Measurements from ENCODE around the gene ABTB2. TPM values are rescaled to one million over a fixed set of nuclear protein-coding genes. Genes with fewer than 3 reads are reported as not detected.

ABTB2 gene
- total RNA-seq, 1 donor from 2014 or later = 3.1 TPM

DNA sequence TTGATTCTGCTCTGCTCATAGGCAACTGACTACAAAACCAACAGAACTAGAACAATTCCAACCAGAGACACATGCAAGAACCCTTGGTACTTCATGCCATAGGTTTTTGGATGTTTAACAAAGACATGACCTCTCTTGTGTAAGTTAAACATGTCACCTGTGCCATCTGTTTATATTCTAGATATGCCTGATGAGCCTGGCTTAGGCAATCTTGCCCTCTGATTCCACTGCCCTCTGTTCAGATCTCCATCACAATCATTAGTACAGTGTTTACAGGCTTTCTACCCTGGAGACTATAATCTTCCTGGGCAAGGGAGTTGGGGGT, 40.8 kb downstream of the ABTB2 start:
- peaks cover 1% of the 10 kb centered on the region for H3K27me3 Mint-ChIP-seq (ENCODE audit: low read depth)
- no peak for DNase-seq (ENCODE audit: low spot score in 2 of 2, unreplicated experiment in 2 of 2)
- no peak overlapping the region for H3K4me3 Mint-ChIP-seq
- H3K36me3 Mint-ChIP-seq = no peaks in the 10 kb centered on the region
- TF ChIP-seq CTCF (IDR thresholded peaks at IDR 0.05; ENCODE audit: unreplicated experiment) = no peak
- no peak overlapping the region for H3K27ac Mint-ChIP-seq
- H3K4me1 Mint-ChIP-seq = no peaks in the 10 kb centered on the region
- H3K9me3 Mint-ChIP-seq = no peaks in the 10 kb centered on the region

DNA sequence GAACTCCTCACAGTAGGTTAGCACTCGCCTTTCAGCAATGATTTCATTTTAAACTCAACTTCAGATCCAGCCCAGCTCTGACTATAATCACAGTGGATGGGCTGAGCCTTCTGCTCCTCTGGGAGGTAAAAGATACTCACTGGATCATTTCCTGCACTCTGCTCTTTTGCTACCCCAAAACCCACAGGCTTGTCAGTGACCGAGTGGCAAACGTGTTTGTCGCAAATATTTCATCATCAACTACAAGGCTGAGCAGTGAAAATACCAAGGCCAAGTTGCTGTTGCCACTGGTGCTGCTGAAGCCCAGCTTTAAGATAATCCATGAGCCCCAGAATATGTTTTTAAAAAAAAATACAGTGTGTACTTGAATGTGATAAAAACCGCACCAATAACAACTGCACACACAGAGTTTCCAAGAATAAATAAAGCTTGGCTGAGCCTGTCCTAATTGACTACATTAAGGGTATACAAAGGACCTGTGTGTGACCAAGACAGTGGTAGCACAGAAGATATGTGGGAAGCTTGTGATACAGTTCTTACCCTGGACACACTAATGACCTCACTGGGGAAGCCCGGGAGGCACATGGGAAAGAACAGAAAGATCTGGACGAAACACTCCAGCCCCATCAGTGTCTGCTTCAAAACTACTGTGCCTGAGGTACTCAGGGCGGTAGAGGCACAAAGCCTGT, 41.3 kb downstream of the ABTB2 start:
- peaks cover 1% of the 10 kb centered on the region for H3K27me3 Mint-ChIP-seq (ENCODE audit: low read depth)
- no peaks in the 10 kb centered on the region for H3K9me3 Mint-ChIP-seq
- TF ChIP-seq CTCF (IDR thresholded peaks at IDR 0.05; ENCODE audit: unreplicated experiment) = no peak
- no peaks in the 10 kb centered on the region for H3K36me3 Mint-ChIP-seq
- no peak for DNase-seq (ENCODE audit: low spot score in 2 of 2, unreplicated experiment in 2 of 2)
- H3K27ac Mint-ChIP-seq = no peak overlapping the region
- no peaks in the 10 kb centered on the region for H3K4me1 Mint-ChIP-seq
- no peak overlapping the region for H3K4me3 Mint-ChIP-seq

DNA sequence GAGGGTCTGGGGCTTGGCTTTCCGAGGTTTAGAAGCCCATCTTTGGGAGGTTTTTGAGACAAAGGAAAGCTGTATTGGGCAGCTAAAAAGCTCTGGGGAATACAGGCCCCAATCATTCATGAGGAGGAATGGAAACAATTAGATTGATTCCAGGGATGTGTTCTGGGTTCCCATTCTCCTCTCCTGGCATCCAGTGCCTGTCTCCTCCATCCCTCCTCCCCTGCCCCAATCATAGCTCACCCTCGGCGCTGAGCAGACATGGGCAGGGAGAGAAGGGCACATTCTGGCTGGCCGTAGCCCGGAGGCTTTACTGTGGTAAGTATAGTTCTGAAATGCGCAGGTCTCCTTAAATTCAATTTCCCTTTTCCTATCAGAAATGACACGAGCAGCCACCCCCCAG, 42.4 kb downstream of the ABTB2 start:
- no peak for DNase-seq (ENCODE audit: low spot score in 2 of 2, unreplicated experiment in 2 of 2)
- H3K36me3 Mint-ChIP-seq = no peaks in the 10 kb centered on the region
- TF ChIP-seq CTCF (IDR thresholded peaks at IDR 0.05; ENCODE audit: unreplicated experiment) = no peak
- no peak overlapping the region for H3K27ac Mint-ChIP-seq
- H3K9me3 Mint-ChIP-seq = no peaks in the 10 kb centered on the region
- no peak overlapping the region for H3K4me3 Mint-ChIP-seq
- H3K4me1 Mint-ChIP-seq = no peaks in the 10 kb centered on the region
- peaks cover 1% of the 10 kb centered on the region for H3K27me3 Mint-ChIP-seq (ENCODE audit: low read depth)

GRCh38 chr11:34314936-34315335, 42.9 kb downstream of the ABTB2 start:
- Mint-ChIP-seq H3K9me3 (no peaks in the 10 kb centered on the region), H3K27ac (no peak overlapping the region), H3K4me3 (no peak overlapping the region)

GRCh38 chr11:34314176-34314575, 43.6 kb downstream of the ABTB2 start:
- no peak for DNase-seq (ENCODE audit: low spot score in 2 of 2, unreplicated experiment in 2 of 2)
- no peak overlapping the region for H3K27ac Mint-ChIP-seq
- H3K4me3 Mint-ChIP-seq = no peak overlapping the region
- no peak for TF ChIP-seq CTCF (IDR thresholded peaks at IDR 0.05; ENCODE audit: unreplicated experiment)
- H3K9me3 Mint-ChIP-seq = no peaks in the 10 kb centered on the region
- no peaks in the 10 kb centered on the region for H3K36me3 Mint-ChIP-seq
- peaks cover 1% of the 10 kb centered on the region for H3K27me3 Mint-ChIP-seq (ENCODE audit: low read depth)
- H3K4me1 Mint-ChIP-seq = no peaks in the 10 kb centered on the region

More at GRCh38 chr11:34314936-34315335, 42.9 kb downstream of the ABTB2 start:
- Mint-ChIP-seq H3K4me1 (no peaks in the 10 kb centered on the region), H3K36me3 (no peaks in the 10 kb centered on the region), H3K27me3 (ENCODE audit: low read depth) (peaks cover 1% of the 10 kb centered on the region)
- no peak for DNase-seq (ENCODE audit: low spot score in 2 of 2, unreplicated experiment in 2 of 2)
- TF ChIP-seq CTCF (IDR thresholded peaks at IDR 0.05; ENCODE audit: unreplicated experiment) = no peak

DNA sequence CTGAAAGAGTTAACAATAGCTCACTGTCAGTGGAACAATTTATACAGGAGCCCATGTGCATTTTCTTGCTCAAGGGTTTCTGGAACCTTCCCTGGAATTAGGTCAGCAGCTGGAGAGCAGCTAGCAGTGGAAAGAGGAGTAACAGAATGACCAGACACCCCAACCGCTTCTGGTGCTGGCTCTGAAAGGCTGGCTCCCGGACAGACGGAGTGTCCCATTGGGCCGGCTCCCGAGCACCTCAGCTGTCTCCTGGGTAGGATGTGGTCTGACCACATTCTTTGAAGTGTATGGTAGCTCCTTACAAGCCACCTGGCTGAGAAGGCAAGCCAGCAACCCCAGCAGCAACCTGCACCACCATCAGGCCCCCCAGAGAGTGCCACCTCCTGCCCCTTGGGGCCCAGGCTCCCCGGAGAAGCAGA, 44.7 kb downstream of the ABTB2 start:
- Mint-ChIP-seq H3K27me3 (ENCODE audit: low read depth) (peaks cover under 1% of the 10 kb centered on the region), H3K27ac (no peak overlapping the region), H3K9me3 (no peaks in the 10 kb centered on the region), H3K4me1 (no peaks in the 10 kb centered on the region), H3K36me3 (no peaks in the 10 kb centered on the region), H3K4me3 (no peak overlapping the region)
- no peak for DNase-seq (ENCODE audit: low spot score in 2 of 2, unreplicated experiment in 2 of 2)
- TF ChIP-seq CTCF (IDR thresholded peaks at IDR 0.05; ENCODE audit: unreplicated experiment) = no peak
